ENCODE measurements around the gene UQCRHL.

The UQCRHL gene

GRCh38 chr1:15762546-15762945 is 44.9 kb downstream of the UQCRHL start:
- Histone ChIP-seq H3F3A (ENCODE audit: control insufficient read depth, insufficient read depth) (no peaks in the 10 kb centered on the region), H3K4me1 (ENCODE audit: control insufficient read depth, low read length) (peaks cover 7% of the 10 kb centered on the region), H4K20me1 (ENCODE audit: control insufficient read depth, insufficient read depth, low read depth, low read length) (peaks cover 3% of the 10 kb centered on the region; the same call in 1 of the 2 replicates), H3K9me3 (ENCODE audit: control insufficient read depth, insufficient read depth, low read length) (no peaks in the 10 kb centered on the region), H3K27me3 (ENCODE audit: control insufficient read depth, low read length) (peaks cover 24% of the 10 kb centered on the region), H3K27ac (ENCODE audit: low read depth, low read length) (no peak overlapping the region), H3K36me3 (ENCODE audit: control insufficient read depth, low read length) (no peaks in the 10 kb centered on the region), H3K4me3 (ENCODE audit: low read length) (no peak overlapping the region), H3K79me2 (ENCODE audit: control insufficient read depth, low read length) (no peaks in the 10 kb centered on the region), H3K9me2 (replicated peaks; ENCODE audit: control insufficient read depth, low read length) (no peaks in the 10 kb centered on the region), H3K4me2 (ENCODE audit: low read length) (no peak overlapping the region)
- TF ChIP-seq EZH2phosphoT487 (IDR thresholded peaks at IDR 0.05; ENCODE audit: borderline replicate concordance, low read length) (no peak), CTCF (IDR thresholded peaks at IDR 0.05; ENCODE audit: low read depth, low read length, poor library complexity, severe bottlenecking) (no peak)

- Histone ChIP-seq H3K9me2 (replicated peaks; ENCODE audit: control insufficient read depth, low read length) (no peaks in the 10 kb centered on the region), H3F3A (ENCODE audit: control insufficient read depth, insufficient read depth) (no peaks in the 10 kb centered on the region), H3K27me3 (ENCODE audit: control insufficient read depth, low read length) (peaks cover 34% of the 10 kb centered on the region), H3K4me3 (ENCODE audit: low read length) (no peak overlapping the region), H3K36me3 (ENCODE audit: control insufficient read depth, low read length) (no peaks in the 10 kb centered on the region), H3K4me1 (ENCODE audit: control insufficient read depth, low read length) (peaks cover 7% of the 10 kb centered on the region), H3K27ac (ENCODE audit: low read depth, low read length) (no peak overlapping the region), H3K9me3 (ENCODE audit: control insufficient read depth, insufficient read depth, low read length) (no peaks in the 10 kb centered on the region), H3K79me2 (ENCODE audit: control insufficient read depth, low read length) (no peaks in the 10 kb centered on the region), H4K20me1 (ENCODE audit: control insufficient read depth, insufficient read depth, low read depth, low read length) (peaks cover 3% of the 10 kb centered on the region; the same call in 1 of the 2 replicates), H3K4me2 (ENCODE audit: low read length) (no peak overlapping the region)
- TF ChIP-seq EZH2phosphoT487 (IDR thresholded peaks at IDR 0.05; ENCODE audit: borderline replicate concordance, low read length) (no peak), CTCF (IDR thresholded peaks at IDR 0.05; ENCODE audit: low read depth, low read length, poor library complexity, severe bottlenecking) (no peak)
Measured at GRCh38 chr1:15761366-15762128, 45.9 kb downstream of the UQCRHL start.

GRCh38 chr1:15760520-15761211 is 46.8 kb downstream of the UQCRHL start:
- H3K79me2 ChIP-seq (ENCODE audit: control insufficient read depth, low read length), result no peaks in the 10 kb centered on the region
- peaks cover 41% of the 10 kb centered on the region for H3K27me3 ChIP-seq (ENCODE audit: control insufficient read depth, low read length)
- peaks cover 3% of the 10 kb centered on the region; the same call in 1 of the 2 replicates for H4K20me1 ChIP-seq (ENCODE audit: control insufficient read depth, insufficient read depth, low read depth, low read length)
- no peaks in the 10 kb centered on the region for H3K36me3 ChIP-seq (ENCODE audit: control insufficient read depth, low read length)
- no peaks in the 10 kb centered on the region for H3K9me3 ChIP-seq (ENCODE audit: control insufficient read depth, insufficient read depth, low read length)
- H3K27ac ChIP-seq (ENCODE audit: low read depth, low read length), result no peak overlapping the region
- no peak overlapping the region for H3K4me2 ChIP-seq (ENCODE audit: low read length)
- H3K9me2 ChIP-seq (replicated peaks; ENCODE audit: control insufficient read depth, low read length), result no peaks in the 10 kb centered on the region
- no peak for TF ChIP-seq CTCF (IDR thresholded peaks at IDR 0.05; ENCODE audit: low read depth, low read length, poor library complexity, severe bottlenecking)
- no peak for TF ChIP-seq EZH2phosphoT487 (IDR thresholded peaks at IDR 0.05; ENCODE audit: borderline replicate concordance, low read length)
- no peaks in the 10 kb centered on the region for H3F3A ChIP-seq (ENCODE audit: control insufficient read depth, insufficient read depth)
- no peak overlapping the region for H3K4me3 ChIP-seq (ENCODE audit: low read length)
- H3K4me1 ChIP-seq (ENCODE audit: control insufficient read depth, low read length), result no peaks in the 10 kb centered on the region
